Measurements from ENCODE around the gene MCU.

The MCU gene

GRCh38 chr10:72801263-72801868 is 109.4 kb downstream of the MCU start:
- no peak overlapping the region for H3K4me3 ChIP-seq (ENCODE audit: low read length in 2 of 2)
- H3K4me1 ChIP-seq (ENCODE audit: control insufficient read depth, insufficient read depth, low read length), result no peaks in the 10 kb centered on the region
- H3K9me3 ChIP-seq (ENCODE audit: control insufficient read depth in 2 of 2, low read length in 2 of 2), result no peaks in the 10 kb centered on the region
- H3K27me3 ChIP-seq (ENCODE audit: control insufficient read depth in 1 of 2, insufficient read depth in 2 of 2, low read length in 2 of 2), result no peaks in the 10 kb centered on the region
- no peaks in the 10 kb centered on the region for H3K36me3 ChIP-seq (ENCODE audit: control insufficient read depth in 2 of 2, insufficient read depth in 2 of 2, low read length in 2 of 2)
- no peak overlapping the region for H3K27ac ChIP-seq (ENCODE audit: low read length)
- no peak overlapping the region for H3K9ac ChIP-seq (ENCODE audit: low read length in 2 of 2)

- Histone ChIP-seq H3K9me3 (ENCODE audit: control insufficient read depth in 2 of 2, low read length in 2 of 2) (no peaks in the 10 kb centered on the region), H3K36me3 (ENCODE audit: control insufficient read depth in 2 of 2, insufficient read depth in 2 of 2, low read length in 2 of 2) (no peaks in the 10 kb centered on the region), H3K27ac (ENCODE audit: low read length) (no peak overlapping the region), H3K9ac (ENCODE audit: low read length in 2 of 2) (no peak overlapping the region), H3K27me3 (ENCODE audit: control insufficient read depth in 1 of 2, insufficient read depth in 2 of 2, low read length in 2 of 2) (no peaks in the 10 kb centered on the region), H3K4me1 (ENCODE audit: control insufficient read depth, insufficient read depth, low read length) (no peaks in the 10 kb centered on the region), H3K4me3 (ENCODE audit: low read length in 2 of 2) (no peak overlapping the region)
Measured at GRCh38 chr10:72802332-72802731, 110.4 kb downstream of the MCU start.

DNA sequence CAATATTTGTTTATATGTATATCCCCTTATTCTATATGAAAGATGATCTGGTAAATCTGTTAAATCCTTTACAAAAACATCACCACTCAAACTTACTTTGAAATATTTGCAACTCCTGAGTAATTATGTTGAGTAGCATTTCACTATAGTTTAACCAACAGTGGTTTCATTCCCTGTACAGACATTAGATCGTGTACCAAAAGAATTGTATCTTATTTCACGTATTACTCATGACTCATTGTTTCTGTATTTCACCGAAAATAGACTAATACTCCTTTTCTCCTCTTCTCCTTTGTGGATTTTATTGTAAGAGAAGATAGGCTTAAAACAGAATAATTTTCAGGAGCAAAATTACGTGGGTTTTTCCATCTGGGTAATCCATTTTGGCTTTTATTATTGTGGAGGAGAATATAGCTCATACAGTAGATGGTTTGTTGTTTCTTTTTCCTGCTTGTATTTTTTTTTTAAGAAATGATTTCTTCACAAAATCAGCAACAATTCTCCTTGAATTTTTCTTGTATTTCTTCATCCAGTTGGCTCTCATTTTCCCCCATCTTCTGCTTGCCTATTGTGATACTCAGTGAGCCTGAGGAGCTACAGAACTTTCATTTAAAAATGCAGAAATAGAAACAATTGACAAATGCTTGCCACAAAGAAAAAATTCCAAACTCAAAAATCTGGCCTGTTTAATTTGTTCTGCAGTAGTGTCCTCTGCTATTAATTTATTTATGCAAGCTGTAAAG is 111.0 kb downstream of the MCU start:
- Histone ChIP-seq H3K9ac (ENCODE audit: low read length in 2 of 2) (peak overlapping the region in 1 of 2 donors; percentile 17), H3K4me1 (ENCODE audit: control insufficient read depth, insufficient read depth, low read length) (no peaks in the 10 kb centered on the region), H3K36me3 (ENCODE audit: control insufficient read depth in 2 of 2, insufficient read depth in 2 of 2, low read length in 2 of 2) (no peaks in the 10 kb centered on the region), H3K27me3 (ENCODE audit: control insufficient read depth in 1 of 2, insufficient read depth in 2 of 2, low read length in 2 of 2) (no peaks in the 10 kb centered on the region), H3K4me3 (ENCODE audit: low read length in 2 of 2) (no peak overlapping the region), H3K9me3 (ENCODE audit: control insufficient read depth in 2 of 2, low read length in 2 of 2) (no peaks in the 10 kb centered on the region), H3K27ac (ENCODE audit: low read length) (no peak overlapping the region)

DNA sequence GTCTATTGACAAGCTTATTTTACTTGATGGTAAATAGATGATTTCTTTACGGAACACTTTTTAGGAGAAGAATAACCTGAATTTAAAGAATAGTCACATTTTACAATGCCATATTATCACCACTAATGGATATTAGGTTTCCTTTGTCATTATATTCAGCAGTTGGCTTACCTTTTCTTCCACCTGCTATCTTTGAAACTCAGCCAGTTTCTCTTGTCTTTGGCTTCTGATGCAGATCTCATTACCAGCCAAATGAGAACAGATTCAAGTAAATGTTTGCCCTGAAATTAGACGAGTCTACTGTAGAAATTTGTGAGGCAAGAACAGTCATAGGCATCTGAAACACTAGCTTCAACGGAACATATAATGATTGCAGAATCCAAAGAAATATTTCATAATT is 116.1 kb downstream of the MCU start:
- no peak overlapping the region for H3K4me3 ChIP-seq (ENCODE audit: low read length in 2 of 2)
- H3K9me3 ChIP-seq (ENCODE audit: control insufficient read depth in 2 of 2, low read length in 2 of 2), result no peaks in the 10 kb centered on the region
- no peak overlapping the region for H3K9ac ChIP-seq (ENCODE audit: low read length in 2 of 2)
- no peak overlapping the region for H3K27ac ChIP-seq (ENCODE audit: low read length)
- no peaks in the 10 kb centered on the region for H3K36me3 ChIP-seq (ENCODE audit: control insufficient read depth in 2 of 2, insufficient read depth in 2 of 2, low read length in 2 of 2)
- H3K4me1 ChIP-seq (ENCODE audit: control insufficient read depth, insufficient read depth, low read length), result no peaks in the 10 kb centered on the region
- H3K27me3 ChIP-seq (ENCODE audit: control insufficient read depth in 1 of 2, insufficient read depth in 2 of 2, low read length in 2 of 2), result no peaks in the 10 kb centered on the region

GRCh38 chr10:72809006-72809405 is 117.1 kb downstream of the MCU start:
- H3K9ac ChIP-seq (ENCODE audit: low read length in 2 of 2), result no peak overlapping the region

GRCh38 chr10:72810976-72811375 is 119.0 kb downstream of the MCU start:
- Histone ChIP-seq H3K4me1 (ENCODE audit: control insufficient read depth, insufficient read depth, low read length) (no peaks in the 10 kb centered on the region), H3K27me3 (ENCODE audit: control insufficient read depth in 1 of 2, insufficient read depth in 2 of 2, low read length in 2 of 2) (no peaks in the 10 kb centered on the region), H3K9me3 (ENCODE audit: control insufficient read depth in 2 of 2, low read length in 2 of 2) (no peaks in the 10 kb centered on the region), H3K36me3 (ENCODE audit: control insufficient read depth in 2 of 2, insufficient read depth in 2 of 2, low read length in 2 of 2) (no peaks in the 10 kb centered on the region), H3K4me3 (ENCODE audit: low read length in 2 of 2) (no peak overlapping the region), H3K9ac (ENCODE audit: low read length in 2 of 2) (no peak overlapping the region), H3K27ac (ENCODE audit: low read length) (no peak overlapping the region)

More at GRCh38 chr10:72809006-72809405, 117.1 kb downstream of the MCU start:
- no peak overlapping the region for H3K27ac ChIP-seq (ENCODE audit: low read length)
- H3K9me3 ChIP-seq (ENCODE audit: control insufficient read depth in 2 of 2, low read length in 2 of 2), result no peaks in the 10 kb centered on the region
- H3K27me3 ChIP-seq (ENCODE audit: control insufficient read depth in 1 of 2, insufficient read depth in 2 of 2, low read length in 2 of 2), result no peaks in the 10 kb centered on the region
- no peak overlapping the region for H3K4me3 ChIP-seq (ENCODE audit: low read length in 2 of 2)
- no peaks in the 10 kb centered on the region for H3K4me1 ChIP-seq (ENCODE audit: control insufficient read depth, insufficient read depth, low read length)
- no peaks in the 10 kb centered on the region for H3K36me3 ChIP-seq (ENCODE audit: control insufficient read depth in 2 of 2, insufficient read depth in 2 of 2, low read length in 2 of 2)

GRCh38 chr10:72812415-72812752 is 120.4 kb downstream of the MCU start:
- no peak overlapping the region for H3K9ac ChIP-seq (ENCODE audit: low read length in 2 of 2)

DNA sequence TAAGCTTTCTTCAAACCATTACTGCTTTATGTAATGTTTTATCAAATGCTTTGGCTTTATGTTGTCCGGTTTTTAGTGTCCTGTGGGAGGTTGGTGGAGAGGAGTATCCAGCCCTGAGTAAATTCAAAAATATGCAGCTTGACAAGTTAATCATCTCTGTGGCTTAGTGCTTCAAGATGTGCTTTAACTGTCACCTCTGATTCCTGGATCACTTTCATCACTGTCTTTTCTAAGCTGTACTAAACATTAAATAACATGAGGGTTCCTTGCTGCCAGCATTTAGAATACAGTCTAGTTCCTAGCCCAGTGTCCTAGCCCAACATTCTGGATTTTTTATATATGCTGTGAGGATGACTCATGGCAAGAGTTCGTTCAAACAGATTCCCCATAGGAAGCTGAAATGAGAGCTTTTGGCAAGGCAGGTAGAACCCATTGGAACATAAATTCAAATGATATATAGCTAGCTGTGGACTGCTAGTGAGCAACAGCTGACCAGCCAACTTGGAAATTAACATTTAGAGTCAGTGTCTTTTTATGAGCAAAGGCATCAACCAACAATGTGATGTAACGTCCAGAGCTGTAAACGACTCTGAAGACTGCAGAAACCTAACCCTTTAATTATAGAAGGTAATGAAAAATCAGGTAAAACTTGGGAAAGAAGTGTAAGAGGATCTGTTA is 120.9 kb downstream of the MCU start:
- Histone ChIP-seq H3K27ac (ENCODE audit: low read length) (no peak overlapping the region), H3K27me3 (ENCODE audit: control insufficient read depth in 1 of 2, insufficient read depth in 2 of 2, low read length in 2 of 2) (no peaks in the 10 kb centered on the region), H3K9me3 (ENCODE audit: control insufficient read depth in 2 of 2, low read length in 2 of 2) (no peaks in the 10 kb centered on the region), H3K4me1 (ENCODE audit: control insufficient read depth, insufficient read depth, low read length) (no peaks in the 10 kb centered on the region), H3K9ac (ENCODE audit: low read length in 2 of 2) (no peak overlapping the region), H3K4me3 (ENCODE audit: low read length in 2 of 2) (no peak overlapping the region), H3K36me3 (ENCODE audit: control insufficient read depth in 2 of 2, insufficient read depth in 2 of 2, low read length in 2 of 2) (no peaks in the 10 kb centered on the region)

More at GRCh38 chr10:72812415-72812752, 120.4 kb downstream of the MCU start:
- H3K27me3 ChIP-seq (ENCODE audit: control insufficient read depth in 1 of 2, insufficient read depth in 2 of 2, low read length in 2 of 2), result no peaks in the 10 kb centered on the region
- no peak overlapping the region for H3K27ac ChIP-seq (ENCODE audit: low read length)
- no peaks in the 10 kb centered on the region for H3K36me3 ChIP-seq (ENCODE audit: control insufficient read depth in 2 of 2, insufficient read depth in 2 of 2, low read length in 2 of 2)
- H3K4me1 ChIP-seq (ENCODE audit: control insufficient read depth, insufficient read depth, low read length), result no peaks in the 10 kb centered on the region
- no peak overlapping the region for H3K4me3 ChIP-seq (ENCODE audit: low read length in 2 of 2)
- H3K9me3 ChIP-seq (ENCODE audit: control insufficient read depth in 2 of 2, low read length in 2 of 2), result no peaks in the 10 kb centered on the region

DNA sequence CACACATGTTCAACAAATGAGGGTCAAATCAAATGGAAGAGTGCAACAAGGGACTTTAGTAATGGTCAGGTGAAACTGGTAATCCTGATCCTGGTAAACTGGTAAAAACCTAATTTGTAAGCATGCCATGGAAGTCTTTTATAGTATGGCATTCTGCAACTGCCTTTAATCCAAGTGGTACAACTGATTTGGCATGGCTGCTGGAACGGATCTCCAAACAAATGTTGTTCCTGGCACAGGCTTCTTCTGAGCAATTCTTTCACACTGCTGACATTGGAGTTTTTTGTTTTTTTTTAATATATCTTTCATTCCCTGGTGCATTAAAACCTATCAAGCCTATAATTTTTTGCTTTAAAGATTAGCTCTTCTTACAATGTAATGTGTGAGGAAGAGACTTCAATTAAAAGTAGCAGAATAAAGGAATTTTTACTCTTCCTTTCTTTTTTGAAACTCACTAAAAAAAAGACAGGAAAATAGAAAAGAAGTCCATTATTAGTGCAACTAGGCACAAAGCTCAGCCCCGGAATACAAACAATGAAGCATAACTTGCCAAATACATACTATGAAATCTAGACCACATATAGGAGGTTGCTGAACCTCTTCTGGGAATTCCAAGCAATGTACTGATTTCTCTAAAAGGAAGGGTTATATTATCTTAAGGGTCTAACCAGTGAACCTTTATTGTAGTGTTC is 122.3 kb downstream of the MCU start:
- Histone ChIP-seq H3K36me3 (ENCODE audit: control insufficient read depth in 2 of 2, insufficient read depth in 2 of 2, low read length in 2 of 2) (no peaks in the 10 kb centered on the region), H3K9ac (ENCODE audit: low read length in 2 of 2) (no peak overlapping the region), H3K27ac (ENCODE audit: low read length) (no peak overlapping the region), H3K4me1 (ENCODE audit: control insufficient read depth, insufficient read depth, low read length) (no peaks in the 10 kb centered on the region), H3K9me3 (ENCODE audit: control insufficient read depth in 2 of 2, low read length in 2 of 2) (no peaks in the 10 kb centered on the region), H3K4me3 (ENCODE audit: low read length in 2 of 2) (no peak overlapping the region), H3K27me3 (ENCODE audit: control insufficient read depth in 1 of 2, insufficient read depth in 2 of 2, low read length in 2 of 2) (no peaks in the 10 kb centered on the region)

DNA sequence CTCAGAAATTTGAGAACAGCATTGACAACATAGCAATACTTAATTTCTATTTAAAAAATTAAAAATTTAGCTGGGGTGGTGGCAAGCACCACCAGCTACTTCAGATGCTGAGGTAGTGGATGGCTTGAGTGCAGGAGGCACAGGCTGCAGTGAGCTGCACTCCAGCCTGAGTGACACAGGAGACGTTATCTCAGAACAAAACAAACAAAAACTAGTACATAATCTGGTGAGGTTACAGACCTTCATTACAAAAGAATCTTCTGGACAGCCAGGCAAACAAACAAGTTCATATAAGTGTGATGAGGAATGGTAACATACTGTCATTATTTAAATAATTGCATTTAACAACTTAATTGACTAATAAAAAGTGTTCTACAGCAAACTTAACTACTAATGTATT is 124.6 kb downstream of the MCU start:
- Histone ChIP-seq H3K9ac (ENCODE audit: low read length in 2 of 2) (no peak overlapping the region), H3K4me3 (ENCODE audit: low read length in 2 of 2) (no peak overlapping the region), H3K9me3 (ENCODE audit: control insufficient read depth in 2 of 2, low read length in 2 of 2) (no peaks in the 10 kb centered on the region), H3K36me3 (ENCODE audit: control insufficient read depth in 2 of 2, insufficient read depth in 2 of 2, low read length in 2 of 2) (no peaks in the 10 kb centered on the region), H3K4me1 (ENCODE audit: control insufficient read depth, insufficient read depth, low read length) (no peaks in the 10 kb centered on the region), H3K27me3 (ENCODE audit: control insufficient read depth in 1 of 2, insufficient read depth in 2 of 2, low read length in 2 of 2) (no peaks in the 10 kb centered on the region), H3K27ac (ENCODE audit: low read length) (no peak overlapping the region)

Data from stomach smooth muscle (tissue), 2 donors.